Stimulated activated CD4-positive, alpha-beta T cell treated with anti-CD3 and anti-CD28 coated beads, Interleukin-2, amount 100 ng/mL, for 4 hours (primary cell): ENCODE data around the gene TSR2.

Experiments
- DNase-seq: peaks from one replicate; pipeline ENCODE4 v3.0.0-alpha.2; 2020; ENCODE audit warnings: low read depth

Gene TSR2, protein sequence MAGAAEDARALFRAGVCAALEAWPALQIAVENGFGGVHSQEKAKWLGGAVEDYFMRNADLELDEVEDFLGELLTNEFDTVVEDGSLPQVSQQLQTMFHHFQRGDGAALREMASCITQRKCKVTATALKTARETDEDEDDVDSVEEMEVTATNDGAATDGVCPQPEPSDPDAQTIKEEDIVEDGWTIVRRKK

DNA sequence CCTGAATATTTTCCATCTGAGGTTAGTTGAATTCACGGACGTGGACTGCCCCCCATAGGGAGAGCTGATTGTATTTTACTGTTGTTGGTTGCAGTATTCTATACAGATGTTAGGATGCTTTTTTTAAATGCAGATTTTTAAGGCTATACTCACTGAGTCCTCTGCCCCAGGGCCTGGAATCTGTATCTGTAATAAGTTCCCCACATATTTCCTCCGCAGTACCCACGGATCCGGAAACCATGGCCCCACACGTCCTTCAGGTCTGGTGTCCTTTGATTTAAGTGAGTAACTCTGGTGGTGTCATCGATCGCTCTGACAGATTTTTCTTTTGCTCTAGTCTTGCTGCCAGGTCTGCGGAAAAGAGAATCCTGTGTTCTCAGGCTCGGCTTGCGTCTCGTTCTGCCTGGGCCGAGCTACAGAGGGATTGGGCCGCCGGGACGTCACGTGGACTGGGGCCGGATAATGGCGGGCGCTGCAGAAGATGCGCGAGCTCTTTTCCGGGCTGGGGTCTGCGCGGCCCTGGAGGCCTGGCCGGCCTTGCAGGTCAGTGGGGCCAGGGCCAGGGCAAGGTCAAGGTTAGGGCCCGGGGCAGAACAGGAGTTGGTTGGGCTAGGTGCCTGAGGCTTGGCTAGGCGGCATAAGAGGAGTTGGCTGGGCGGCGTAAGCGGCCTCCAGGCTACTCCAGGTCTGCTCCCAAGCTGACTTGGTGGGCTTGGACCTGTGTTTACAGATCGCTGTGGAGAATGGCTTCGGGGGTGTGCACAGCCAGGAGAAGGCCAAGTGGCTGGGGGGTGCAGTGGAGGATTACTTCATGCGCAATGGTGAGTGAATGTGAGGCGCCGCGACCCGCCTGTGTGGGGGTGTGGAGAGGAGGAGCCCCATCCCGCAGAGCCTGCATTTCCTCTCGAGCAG is at the start of gene TSR2:
TSS of gene TSR2 (plus strand) at position 445 of the 912 bp plus-strand sequence. CDS start at position 463, 18 bp downstream.
- DNase-seq: peak; percentile 62

DNA sequence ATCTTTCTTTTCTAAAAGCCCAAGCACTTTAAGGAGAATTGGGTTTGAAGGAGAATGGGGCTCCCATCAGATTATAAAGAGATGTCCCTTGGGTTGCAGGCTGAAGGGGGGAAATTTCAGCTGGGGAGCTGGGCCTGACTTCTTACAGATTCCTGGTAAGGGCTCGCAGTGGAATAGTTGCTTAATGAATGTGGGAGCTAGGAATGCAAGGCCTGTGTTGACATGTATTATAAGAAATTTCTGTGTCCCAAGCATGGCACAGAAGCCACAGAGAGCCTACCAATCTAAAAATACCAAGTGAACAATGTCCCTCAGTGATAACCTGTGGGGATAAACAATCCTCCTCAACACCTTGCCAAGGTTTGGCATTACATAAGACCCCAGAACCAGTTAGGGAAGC is 43.1 kb upstream of the TSR2 start:
- no peak for DNase-seq

DNA sequence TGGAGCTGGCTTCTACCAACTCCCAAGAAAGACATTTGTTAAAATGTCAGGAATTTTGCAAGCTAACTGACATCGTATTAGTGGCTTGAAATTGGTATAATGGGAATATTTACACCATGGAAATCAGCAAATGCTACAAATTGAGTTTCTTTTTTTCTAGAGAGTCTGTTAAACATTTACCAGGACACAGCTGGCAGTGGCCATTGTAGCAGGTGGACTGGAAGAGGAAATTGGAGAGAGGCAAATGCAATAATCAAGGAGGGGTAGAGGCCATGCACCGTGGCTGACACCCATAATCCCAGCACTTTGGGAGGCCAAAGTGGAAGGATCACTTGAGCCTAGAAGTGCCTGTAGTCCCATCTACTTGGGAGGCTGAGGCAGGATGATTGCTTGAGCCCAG is 32.9 kb upstream of the TSR2 start:
- DNase-seq: no peak

DNA sequence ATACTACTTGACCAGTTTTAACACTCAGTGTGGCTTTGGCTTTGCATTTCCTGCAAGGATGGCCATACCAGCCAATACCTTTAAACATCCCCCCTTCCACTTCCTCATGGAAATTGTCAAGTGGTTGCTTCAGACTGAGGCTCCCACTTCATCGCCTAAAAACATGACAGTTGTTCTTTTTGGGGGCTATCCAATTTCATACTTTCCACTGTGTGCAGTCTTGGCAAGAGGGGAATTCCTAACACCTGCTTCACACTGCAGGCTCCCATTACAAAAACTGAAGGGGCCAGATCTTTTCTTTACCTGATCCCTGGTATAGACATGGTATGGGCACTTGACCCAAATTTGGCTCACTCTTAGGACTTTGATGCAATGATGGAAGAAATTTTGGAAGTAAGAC is 28.5 kb upstream of the TSR2 start:
- DNase-seq: no peak

DNA sequence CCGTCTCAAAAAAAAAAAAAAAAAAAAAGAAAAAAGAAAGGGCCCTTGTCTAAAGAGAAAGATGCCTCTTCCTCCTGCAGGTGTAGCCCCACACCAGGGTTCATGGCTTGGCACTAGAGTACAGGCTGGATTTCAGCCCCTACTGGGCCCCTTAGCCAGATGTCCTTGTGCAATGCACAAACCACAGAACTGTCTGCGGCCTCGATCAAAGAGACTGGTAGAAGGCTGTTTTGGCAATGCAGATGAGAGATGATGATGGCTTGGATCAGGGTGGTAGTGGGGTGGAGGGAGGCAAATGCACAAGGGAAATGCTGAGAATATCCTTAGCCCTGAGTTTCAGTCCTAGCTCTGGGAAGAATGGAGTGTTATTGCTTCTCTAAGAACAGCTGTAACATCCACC is 26.5 kb upstream of the TSR2 start:
- no peak for DNase-seq

DNA sequence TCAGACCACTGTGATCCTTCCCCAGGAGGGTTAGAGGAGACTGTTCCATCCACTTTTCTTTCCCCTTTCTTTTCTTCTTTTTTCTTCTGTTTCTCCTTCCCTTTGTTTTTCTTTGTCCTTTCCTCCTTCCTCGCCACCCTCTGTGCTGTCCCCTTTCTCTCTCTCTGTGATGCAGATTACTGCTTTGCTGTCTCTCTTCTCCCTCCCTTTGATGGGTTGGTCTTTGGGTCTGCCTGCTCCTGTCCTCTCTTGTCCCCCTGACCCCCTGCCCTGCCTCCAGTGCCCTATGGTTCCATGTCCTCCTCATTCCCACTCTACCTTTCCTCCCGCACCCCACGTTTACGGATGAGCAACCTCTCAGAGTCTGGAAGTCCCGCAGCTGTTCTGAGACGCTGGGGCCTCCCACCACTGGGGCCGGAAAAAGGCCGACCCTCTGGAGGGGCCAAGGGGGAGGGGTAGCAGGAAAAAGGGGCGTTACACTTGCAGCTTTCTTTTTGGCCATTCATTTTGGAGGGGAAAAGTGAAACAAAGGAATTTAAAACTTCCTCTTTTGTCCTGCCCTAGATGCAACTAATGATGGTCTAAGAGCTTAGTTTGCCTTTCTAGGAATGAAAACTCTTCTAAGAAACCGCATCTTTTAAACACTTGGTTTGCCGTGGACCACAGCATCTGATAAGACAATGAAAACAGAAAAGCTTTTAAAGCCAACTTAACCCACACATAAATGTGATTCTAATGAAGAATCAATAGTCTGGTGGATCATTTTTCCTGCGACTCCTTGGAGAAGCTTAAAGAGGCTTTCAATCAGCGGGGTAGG is 24.5 kb upstream of the TSR2 start:
- no peak for DNase-seq

DNA sequence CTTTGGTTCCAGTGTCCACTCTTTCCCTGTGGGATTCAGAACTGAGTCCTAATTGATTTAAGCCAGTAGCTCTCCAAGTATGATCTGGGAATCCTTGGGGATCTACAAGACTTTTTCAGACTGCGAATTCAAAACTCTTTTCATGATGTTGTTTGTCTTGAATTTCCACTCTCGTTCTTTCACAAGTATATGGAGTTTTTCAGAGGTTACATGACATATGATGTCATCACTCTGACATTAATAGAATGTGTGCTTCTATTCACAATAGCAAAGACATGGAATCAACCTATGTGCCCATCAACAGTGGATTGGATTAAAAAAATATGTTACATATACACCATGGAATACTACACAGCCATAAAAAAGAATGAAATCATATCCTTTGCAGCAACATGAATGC is 23.2 kb upstream of the TSR2 start:
- no peak for DNase-seq

DNA sequence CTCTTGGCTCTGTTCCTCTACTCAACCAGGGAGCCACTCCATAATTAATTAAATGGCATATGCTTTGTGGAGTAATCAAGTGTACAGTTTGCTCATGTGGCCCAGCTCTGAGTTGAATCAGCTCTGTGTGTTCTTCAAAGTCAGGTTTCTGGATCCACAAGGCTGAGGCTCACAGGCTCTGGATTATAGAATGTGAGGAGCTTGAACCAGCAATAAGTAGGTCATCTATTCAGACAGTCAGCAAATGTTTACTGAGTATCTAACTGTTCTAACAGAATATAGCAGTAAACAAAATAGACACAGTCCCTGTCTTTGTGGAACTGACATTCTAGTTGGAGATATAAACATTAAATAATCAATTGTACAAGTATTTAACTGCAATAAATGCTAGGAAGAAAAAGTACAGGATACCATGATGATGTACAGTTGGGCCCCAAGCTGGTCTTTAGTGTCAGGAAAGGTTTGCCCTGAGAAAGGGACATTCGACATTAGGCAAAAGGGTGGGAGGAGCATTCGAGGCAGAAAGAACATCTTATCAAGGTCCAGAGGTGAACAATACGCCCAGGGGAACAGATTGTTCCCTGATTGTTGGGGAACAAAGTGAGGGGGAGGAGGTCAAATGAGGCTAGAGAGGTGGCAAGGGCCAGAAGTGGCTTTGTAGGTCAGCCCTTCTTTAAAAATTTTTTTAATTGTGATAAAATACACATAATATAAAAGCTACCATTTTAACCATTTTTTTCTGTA is 20.5 kb upstream of the TSR2 start:
- DNase-seq: no peak

DNA sequence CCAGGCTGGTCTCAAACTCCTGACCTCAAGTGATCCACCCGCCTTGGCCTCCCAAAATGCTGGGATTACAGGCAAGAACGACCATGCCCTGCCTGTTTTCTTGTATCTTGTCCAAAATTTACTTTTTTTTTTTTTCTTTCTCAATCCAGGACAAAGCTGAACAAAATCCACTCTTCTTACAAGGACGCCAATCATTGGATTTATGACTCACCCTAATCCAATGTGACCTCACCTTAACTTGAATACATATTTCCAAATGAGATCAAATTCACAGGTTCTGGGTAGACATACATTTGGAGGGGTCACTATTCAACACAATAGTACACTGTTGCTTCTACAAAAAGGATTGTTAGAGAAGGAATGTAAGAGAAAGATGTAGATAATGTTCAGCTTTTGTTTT is 18.0 kb upstream of the TSR2 start:
- no peak for DNase-seq

DNA sequence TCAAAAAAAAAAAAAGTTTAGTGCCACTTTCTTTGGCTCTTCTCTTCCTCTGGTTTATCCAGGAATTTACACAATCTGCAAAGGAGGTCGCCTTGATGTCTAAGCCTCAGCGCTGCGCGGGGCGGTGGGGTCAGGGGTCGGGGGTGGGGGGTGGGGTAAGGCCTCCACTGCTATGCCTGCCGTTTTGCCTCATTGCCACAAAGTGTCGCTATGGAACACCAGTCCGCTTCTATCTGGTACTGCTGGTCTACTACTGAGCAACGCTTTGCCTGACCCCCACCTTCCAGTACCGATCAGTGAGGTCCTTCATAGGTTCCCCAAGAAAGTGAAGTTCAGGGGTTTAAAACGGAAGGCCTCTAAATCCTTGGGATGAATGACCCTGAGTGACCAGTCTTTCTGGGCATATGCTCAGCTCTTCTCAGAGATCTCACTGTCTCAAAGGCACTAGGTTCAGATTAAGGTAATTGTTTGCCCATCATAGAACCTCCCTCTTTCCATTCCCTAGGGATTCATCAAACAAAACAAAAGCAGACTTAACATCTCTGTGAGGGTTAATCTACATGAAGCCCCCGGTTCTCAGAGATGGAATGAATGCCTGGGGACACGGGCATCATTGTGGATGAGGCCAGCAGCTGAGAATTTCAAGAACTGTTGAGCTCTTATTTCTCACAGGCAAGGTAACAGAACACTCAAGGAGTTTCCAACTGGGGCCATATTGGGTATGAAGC is 16.9 kb upstream of the TSR2 start:
- DNase-seq: no peak

DNA sequence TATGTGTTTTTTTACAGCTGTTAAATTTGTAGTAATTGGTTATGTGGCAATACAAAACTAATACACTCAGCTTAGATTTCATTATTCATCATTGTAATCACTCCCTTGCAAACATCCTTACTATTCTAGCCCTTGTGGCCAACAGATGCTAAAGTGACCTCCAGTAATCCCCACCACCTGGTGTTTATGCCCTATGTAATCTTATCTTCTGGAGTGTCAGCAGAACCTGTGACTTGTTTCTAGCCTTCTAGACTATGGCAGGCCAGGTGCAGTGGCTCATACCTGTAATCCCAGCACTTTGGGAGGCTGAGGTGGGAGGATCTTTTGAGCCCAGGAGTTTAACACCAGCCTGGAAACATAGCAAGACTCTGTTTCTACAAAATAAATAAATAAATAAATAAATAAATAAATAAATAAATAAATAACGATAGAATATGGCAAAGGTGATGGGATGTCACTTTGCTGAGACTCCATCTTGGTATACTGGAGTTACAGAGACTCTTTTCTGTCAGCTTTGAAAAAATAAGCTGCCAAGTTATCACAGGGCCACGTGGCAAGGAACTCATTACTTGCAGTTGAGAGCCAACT is 12.3 kb upstream of the TSR2 start:
- no peak for DNase-seq

DNA sequence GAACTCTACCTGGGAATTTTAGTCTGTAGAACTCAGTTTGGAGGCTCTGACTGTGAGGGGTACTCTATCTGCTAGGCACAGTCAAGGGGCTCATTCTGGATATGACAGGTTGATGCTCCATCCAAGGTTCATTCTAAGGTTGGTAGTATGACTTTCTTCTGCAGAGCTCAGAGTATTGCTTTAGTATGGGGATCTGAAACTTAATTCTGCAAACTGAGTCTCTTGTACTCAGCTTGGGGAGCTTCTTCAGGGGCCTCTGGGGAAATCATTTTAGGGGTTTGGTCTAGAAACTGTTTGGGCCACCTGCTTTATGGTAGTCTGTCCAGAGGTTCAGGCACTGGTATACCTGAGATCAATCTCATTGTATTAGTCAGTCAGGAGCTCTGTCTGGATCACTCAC is 9.7 kb upstream of the TSR2 start:
- DNase-seq: no peak

DNA sequence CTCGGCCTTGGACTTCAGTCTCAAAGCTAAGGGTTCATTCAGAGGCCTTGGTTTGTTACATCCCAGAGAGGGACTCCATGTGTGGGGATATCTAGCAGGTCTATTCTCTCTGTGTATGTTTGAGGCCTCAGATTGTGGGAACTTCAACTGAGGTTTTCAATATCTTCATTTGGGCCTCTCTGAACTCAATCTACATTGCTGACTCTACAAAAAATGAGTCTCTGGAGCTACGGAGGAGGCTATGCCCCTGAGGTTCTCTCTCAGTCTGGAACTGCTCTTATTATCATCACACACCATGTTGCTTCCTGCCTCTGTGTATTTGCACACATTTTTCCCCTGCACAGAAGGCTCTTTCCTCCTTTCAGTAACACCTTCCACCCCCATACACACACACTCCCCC is 5.1 kb upstream of the TSR2 start:
- no peak for DNase-seq

DNA sequence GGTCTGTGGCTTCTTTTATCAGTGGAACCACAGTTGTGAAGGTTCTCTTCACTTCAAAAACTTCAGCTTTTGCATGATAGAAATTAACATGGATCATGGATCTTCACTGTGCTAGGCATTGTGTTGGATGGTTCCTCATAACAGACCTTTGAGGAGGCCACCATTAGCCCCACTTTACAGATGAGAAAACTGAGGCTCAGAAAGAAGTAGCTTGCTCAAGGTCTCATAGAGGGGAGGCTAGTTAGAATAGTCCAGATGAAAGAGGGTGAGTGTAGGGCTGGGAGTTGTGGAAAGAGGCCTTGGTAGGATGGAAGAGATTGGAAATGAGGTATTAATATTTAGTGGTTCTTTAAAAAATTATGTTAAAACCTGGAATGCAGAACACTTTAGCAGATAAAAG is 2.6 kb downstream of the TSR2 start:
- DNase-seq: no peak

DNA sequence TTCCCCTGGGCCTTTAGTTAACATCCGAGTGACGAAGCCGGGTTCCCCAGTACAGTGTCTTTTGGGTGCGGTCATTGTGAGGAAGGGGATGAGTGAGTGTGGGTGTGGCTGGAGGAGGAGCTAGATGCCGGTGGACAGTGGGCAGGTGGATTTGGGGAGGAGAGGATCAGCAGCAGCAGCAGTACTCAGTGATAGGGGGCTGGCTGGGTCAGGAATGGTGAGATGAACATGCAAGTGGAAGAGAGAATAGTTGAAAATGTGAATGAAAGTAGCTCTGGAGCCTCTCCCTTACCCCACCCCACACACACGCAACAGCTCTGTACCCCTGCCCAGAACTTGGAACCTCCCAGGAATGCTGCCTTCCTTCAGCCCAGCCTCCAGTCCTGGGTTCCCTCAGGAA is 4.5 kb downstream of the TSR2 start:
- DNase-seq: no peak

DNA sequence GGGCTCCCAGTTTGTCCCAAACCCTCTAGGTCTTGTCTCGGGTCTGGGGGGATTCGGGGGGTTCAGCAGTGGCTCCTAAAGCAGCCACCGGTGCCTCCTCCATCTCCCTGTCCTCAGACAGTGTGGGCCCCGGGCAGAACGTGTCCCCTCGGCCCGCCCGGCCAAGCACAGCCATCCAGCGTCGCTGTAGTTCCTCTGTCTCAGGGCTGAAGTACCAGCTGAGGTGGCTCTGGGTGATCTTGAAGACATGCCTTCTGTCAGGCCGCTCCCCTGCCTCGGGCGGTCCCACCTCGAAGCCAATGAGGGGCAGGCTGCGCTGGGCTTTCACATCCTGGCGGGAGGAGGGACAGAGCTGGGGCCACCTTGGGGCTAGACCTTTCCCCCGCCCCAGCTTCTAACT is 5.9 kb downstream of the TSR2 start:
- DNase-seq: no peak

DNA sequence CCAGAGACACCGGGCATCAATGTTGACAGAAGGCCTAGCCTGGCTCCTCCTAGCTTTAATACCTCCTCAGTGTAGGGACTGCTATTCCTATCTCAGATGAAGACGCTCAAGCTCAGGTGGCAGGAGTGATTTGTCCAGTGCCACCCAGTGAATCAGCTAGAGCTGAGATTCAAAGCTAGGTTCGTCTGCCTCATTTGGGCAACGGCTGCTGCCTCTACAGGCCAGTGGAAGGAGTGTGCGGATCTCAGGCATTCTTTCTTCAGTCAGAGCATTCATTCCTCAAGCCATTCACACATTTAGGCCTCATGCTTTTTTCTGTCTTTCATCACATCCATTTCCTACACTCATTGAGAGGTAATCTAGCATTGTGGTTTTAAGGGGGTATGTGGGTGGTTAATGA is 7.3 kb downstream of the TSR2 start:
- no peak for DNase-seq

DNA sequence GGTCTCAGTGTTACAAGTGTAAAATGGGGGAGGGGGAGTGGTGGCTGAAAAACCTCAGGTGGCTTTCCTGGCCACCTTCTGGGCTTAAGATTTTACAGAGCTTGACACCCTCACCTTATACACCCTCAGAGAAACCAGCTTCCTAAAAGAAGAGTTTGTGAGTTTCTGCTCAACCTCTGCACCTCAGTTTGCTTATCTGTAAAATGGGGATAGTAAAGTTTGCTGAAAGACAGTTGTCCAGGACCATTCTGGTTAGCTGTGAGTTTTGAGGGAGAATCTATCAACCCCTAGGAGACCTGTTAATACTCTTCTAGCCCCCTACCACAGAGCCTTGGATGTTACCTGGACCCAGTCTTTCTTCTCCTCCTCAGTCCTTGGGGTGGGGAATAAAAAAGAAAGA is 9.7 kb downstream of the TSR2 start:
- DNase-seq: no peak

DNA sequence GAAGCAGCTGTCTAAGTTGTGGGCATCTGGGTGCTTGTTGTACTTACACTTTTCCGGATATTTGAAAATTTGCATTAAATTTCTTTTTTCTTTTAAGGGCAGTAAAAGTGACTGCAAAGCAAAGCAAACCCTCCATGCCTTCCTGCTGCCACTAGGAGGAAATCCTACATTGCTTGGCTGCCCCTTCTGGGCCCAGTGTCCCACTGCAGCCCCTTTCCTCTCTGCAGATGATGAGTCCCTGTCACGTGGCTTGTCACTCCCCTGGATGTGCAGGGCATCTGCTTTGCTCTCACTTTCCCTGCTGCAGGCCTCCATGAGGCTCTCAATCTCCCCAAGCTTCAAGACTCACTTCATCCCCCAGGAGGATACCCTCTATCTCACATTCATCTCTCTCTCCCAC is 12.7 kb downstream of the TSR2 start:
- no peak for DNase-seq

DNA sequence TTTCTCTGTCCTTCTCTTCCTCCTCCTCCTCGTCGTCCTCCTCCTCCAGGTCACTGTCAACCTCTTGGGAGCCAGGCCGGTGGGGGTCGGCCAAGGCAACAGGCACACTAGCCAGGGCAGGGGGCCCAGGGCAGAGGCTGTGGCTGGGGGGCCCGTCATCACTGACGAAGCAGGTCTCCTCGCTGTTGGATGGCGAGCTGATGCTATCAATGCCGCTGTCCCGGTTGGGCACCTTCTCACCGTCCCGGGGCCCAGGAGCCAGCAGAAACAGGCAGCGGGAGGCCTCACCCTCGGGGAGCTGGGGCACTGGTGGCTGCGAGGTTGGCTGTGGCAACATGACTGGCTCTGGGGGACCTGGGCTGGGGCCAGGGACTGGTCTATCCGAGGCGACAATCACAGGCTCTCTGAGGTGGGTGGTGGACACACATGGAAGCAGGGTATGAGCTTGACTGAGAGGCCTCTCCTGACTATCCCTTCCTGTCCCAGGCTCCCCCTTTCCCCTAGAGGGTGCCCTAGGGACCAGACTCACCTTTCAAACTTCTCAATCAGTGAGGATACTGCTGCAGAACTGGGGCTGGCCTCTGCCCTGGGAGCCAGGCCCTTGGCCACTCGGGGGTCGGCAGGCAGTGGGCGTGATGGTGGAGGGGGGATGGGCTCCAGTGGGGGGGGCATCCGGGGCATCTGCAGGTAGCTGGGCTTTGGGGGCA is 30.0 kb downstream of the TSR2 start:
- no peak for DNase-seq
